IMR-90 (cell line): ENCODE measurements around the gene CCDC12. TPM values are rescaled to one million over a fixed set of nuclear protein-coding genes. Genes with fewer than 3 reads are reported as not detected.

Experiments
- BHLHE40 ChIP-seq: fragments of 150-350 bp; IDR thresholded peaks from 2 replicates; pipeline ENCODE4 v1.6.1; 2016; ENCODE audit warnings: mild to moderate bottlenecking, low read depth, low read length
- MXI1 ChIP-seq: IDR thresholded peaks from 2 replicates; pipeline ENCODE4 v1.6.1; 2012; ENCODE audit warnings: low read depth, mild to moderate bottlenecking, low read length, moderate library complexity, borderline replicate concordance
- NFE2L2 ChIP-seq: fragments of 150-350 bp; IDR thresholded peaks from 2 replicates; pipeline ENCODE4 v1.6.1; 2016; ENCODE audit warnings: low read depth, mild to moderate bottlenecking, low read length
- POLR2A ChIP-seq: IDR thresholded peaks from 2 replicates; pipeline ENCODE4 v1.6.1; 2012; ENCODE audit warnings: mild to moderate bottlenecking, low read depth, low read length
- RAD21 ChIP-seq: IDR thresholded peaks from 2 replicates; pipeline ENCODE4 v1.6.1; 2012; ENCODE audit warnings: low read length, improper control_type of control experiment
- RFX5 ChIP-seq: IDR thresholded peaks from 2 replicates; pipeline ENCODE4 v1.8.0; 2012; ENCODE audit warnings: low read depth, mild to moderate bottlenecking, low read length, moderate library complexity
- polyA plus RNA-seq, 3 experiments: library from polyadenylated mRNA; depleted of rRNA; stranded (reverse); fragments of >200 nt; gene quantifications; 2 replicates each; pipeline ENCODE4 v1.2.3, GENCODE V29; 2012; ENCODE audit warnings: low replicate concordance in 1 of 3
- total RNA-seq: library from RNA; depleted of rRNA; stranded (reverse); fragments of >200 nt; gene quantifications from 2 replicates; pipeline ENCODE4 v1.2.3, GENCODE V29; 2012
- TF ChIP-seq, protein P1 (sequence below): fragments of 150-350 bp; IDR thresholded peaks from 2 replicates; pipeline ENCODE4 v1.6.1; 2017; ENCODE audit warnings: mild to moderate bottlenecking, antibody characterized with exemption, low read length, low read depth

CCDC12 gene
- total and polyA plus RNA-seq, 2 of the 4 experiments (the other 2 are of a cell fraction), result 15.2 to 35.1 TPM

DNA sequence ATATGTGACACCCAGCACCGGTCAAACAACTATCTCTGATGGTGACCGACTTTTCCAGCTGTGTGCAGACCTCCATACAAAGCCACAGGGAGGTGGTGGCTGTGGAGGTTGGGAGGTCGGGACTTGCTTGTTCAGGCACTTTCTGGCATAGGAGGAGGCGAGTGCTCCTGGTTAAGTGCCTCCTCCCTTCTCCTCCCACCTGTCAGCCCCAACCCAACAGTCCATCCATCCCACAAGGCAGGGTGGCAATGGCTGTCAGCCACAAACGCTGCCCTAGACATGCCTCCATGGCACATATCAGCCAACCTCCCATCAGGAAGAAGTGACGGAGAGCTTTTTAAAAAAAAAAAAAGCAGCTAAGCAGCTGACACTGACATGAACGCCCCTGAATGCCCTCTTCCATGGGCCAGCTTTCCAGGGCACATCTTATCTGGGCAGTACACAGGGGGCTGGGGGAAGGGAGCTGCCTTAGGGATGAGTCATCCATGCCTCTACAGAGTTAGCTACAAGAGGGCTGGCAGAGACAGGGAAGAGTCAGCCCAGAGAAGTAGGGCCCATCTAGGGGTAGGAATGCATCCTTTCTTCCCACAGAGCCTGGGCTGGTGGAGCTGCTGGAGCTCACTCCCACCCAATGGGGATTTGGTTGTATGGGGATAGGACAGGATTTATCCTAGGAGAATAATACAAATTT is 41.2 kb downstream of the CCDC12 start (continued):
- peak; percentile 59; the same call in 1 of the 2 replicates for TF ChIP-seq BHLHE40
- TF ChIP-seq, protein P1, sequence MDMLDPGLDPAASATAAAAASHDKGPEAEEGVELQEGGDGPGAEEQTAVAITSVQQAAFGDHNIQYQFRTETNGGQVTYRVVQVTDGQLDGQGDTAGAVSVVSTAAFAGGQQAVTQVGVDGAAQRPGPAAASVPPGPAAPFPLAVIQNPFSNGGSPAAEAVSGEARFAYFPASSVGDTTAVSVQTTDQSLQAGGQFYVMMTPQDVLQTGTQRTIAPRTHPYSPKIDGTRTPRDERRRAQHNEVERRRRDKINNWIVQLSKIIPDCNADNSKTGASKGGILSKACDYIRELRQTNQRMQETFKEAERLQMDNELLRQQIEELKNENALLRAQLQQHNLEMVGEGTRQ, result no peak
- TF ChIP-seq MXI1, result 0 out of 2 replicates have a peak, but pooled peaks have one; percentile 21
- no peak for TF ChIP-seq RFX5
- TF ChIP-seq NFE2L2, result no peak
- no peak for TF ChIP-seq POLR2A
- TF ChIP-seq RAD21, result peak; percentile 64
